Kidney (tissue), 14 donors: ENCODE results near the gene MSI2. TPM values are rescaled to one million over a fixed set of nuclear protein-coding genes. Genes with fewer than 3 reads are reported as not detected.

ENCODE experiments used
- DNase-seq, 5 donors: peaks; one replicate each; pipeline ENCODE4 v3.0.0-alpha.2; 2013 to 2020
- FAIRE-seq: peaks from 2 replicates; lab custom pipeline; 2012; peaks lifted over from hg19 to GRCh38; lab: Jason Lieb, UNC
- H3K27ac ChIP-seq, 2 donors: one replicate each; pipeline ENCODE4 v1.7.0; 2013; ENCODE audit warnings: low read depth in 2 of 2, low read length in 2 of 2, inconsistent platforms in 1 of 2
- H3K27me3 ChIP-seq: one replicate; pipeline ENCODE4 v1.7.1; 2013; ENCODE audit warnings: low read length, inconsistent platforms; ENCODE audit not compliant: control insufficient read depth, insufficient read depth
- H3K36me3 ChIP-seq, 3 donors: one replicate each; pipeline versions ENCODE4 v1.7.0 to v1.7.1; 2013; ENCODE audit warnings: low read length in 3 of 3, control low read depth in 1 of 3, inconsistent platforms in 1 of 3; ENCODE audit not compliant: insufficient read depth in 3 of 3, control insufficient read depth in 2 of 3
- H3K4me1 ChIP-seq, 3 donors: one replicate each; pipeline versions ENCODE4 v1.7.0 to v1.7.1; 2013; ENCODE audit warnings: low read length in 3 of 3, inconsistent platforms in 1 of 3, low read depth in 1 of 3; ENCODE audit not compliant: control insufficient read depth in 2 of 3, insufficient read depth in 2 of 3
- H3K4me3 ChIP-seq, 3 donors: one replicate each; pipeline versions ENCODE4 v1.7.0 to v1.8.1; 2013; ENCODE audit warnings: low read length in 3 of 3, control low read depth in 1 of 3, inconsistent platforms in 1 of 3
- H3K9ac ChIP-seq, 3 donors: one replicate each; pipeline versions ENCODE4 v1.7.0 to v1.7.1; 2013; ENCODE audit warnings: low read length in 3 of 3, control low read depth in 1 of 3, inconsistent platforms in 1 of 3
- H3K9me3 ChIP-seq, 3 donors: one replicate each; pipeline versions ENCODE4 v1.7.0 to v1.7.1; 2013; ENCODE audit warnings: low read length in 3 of 3, control low read depth in 1 of 3, inconsistent platforms in 1 of 3; ENCODE audit not compliant: control insufficient read depth in 2 of 3, insufficient read depth in 1 of 3
- CTCF ChIP-seq: IDR thresholded peaks from 3 replicates; pipeline ENCODE4 v1.5.1; 2012; ENCODE audit warnings: mild to moderate bottlenecking, moderate library complexity, borderline replicate concordance; ENCODE audit not compliant: insufficient read depth; ENCODE audit errors: extremely low read depth
- intact Hi-C: fragments of 100-400 bp; cut with DNase I; formaldehyde crosslinking; loops from one replicate; pipeline ENCODE4 v1.11.1; 2022
- polyA plus RNA-seq: library from polyadenylated mRNA; stranded (reverse); fragments of 350-450 nt; fragmentation: Illumina TruSeq; extraction: RNeasy Lipid Tissue Mini Kit (QIAGEN cat#74804); gene quantifications from one replicate; pipeline ENCODE4 v1.2.3, GENCODE V29; 2014; ENCODE audit warnings: low read depth, low replicate concordance; ENCODE audit not compliant: insufficient read depth
- total RNA-seq: library from RNA; stranded (reverse); fragmentation: NEBNext Ultra II Directional; extraction: Animal tissue kit (Norgen Biotek cat#: 25700); gene quantifications from one replicate; pipeline ENCODE4 v1.2.1, GENCODE V29; 2021
- donor health status: control.
- donor health status: control.
- donor health status: control.
- donor health status: control.
- donor health status: control.
- donor health status: DM: yes; HTN: yes; CAD: no.
- donor health status: Normal renal cell carcinoma (clear cell type).

The MSI2 gene
- total and polyA plus RNA-seq, 2 donors from 2014 or later: 69.2 to 151 TPM

GRCh38 chr17:57305908-57306504 lies 49.7 kb downstream of the MSI2 start:
- no peak for FAIRE-seq
- intact Hi-C loops: no loop called here
- TF ChIP-seq CTCF: no peak

GRCh38 chr17:57308543-57309186 lies 52.3 kb downstream of the MSI2 start:
- FAIRE-seq: no peak
- Histone ChIP-seq H3K9ac (no peak overlapping the region), H3K4me1 (peaks cover 0 to 23% (median 8%) of the 10 kb centered on the region in 3 donors), H3K4me3 (no peak overlapping the region), H3K27me3 (no peaks in the 10 kb centered on the region), H3K27ac (no peak overlapping the region), H3K9me3 (no peaks in the 10 kb centered on the region), H3K36me3 (peaks cover 0 to 11% (median 0%) of the 10 kb centered on the region in 3 donors)
- no peak for DNase-seq
- intact Hi-C loops: no loop called here
- no peak for TF ChIP-seq CTCF

More at GRCh38 chr17:57305908-57306504, 49.7 kb downstream of the MSI2 start:
- H3K4me3 ChIP-seq: no peak overlapping the region
- H3K9me3 ChIP-seq: no peaks in the 10 kb centered on the region
- no peak overlapping the region for H3K9ac ChIP-seq
- H3K36me3 ChIP-seq: peaks cover 0 to 8% (median 2%) of the 10 kb centered on the region in 3 donors
- no peak overlapping the region for H3K27ac ChIP-seq
- no peaks in the 10 kb centered on the region for H3K27me3 ChIP-seq
- H3K4me1 ChIP-seq: peaks cover 0 to 12% (median 11%) of the 10 kb centered on the region in 3 donors
- DNase-seq: no peak

DNA sequence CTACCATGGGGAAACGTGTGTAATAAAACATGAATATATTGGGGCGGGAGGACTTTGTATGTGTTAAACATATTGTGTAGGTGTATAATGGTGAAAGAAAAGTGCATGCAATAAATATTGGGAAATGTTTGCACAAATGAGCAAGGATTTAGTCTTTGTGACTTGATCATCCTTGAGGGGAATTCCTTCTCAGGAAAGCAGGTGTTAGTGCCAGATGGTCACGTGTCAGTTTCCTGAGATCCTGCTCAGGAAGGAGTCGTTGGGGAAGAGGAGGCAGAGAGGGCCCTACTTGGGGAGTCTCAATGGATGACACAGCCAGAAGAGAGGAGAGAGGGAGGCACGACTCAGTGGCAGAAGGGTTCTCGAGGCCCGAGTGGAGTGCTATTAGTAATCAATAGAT lies 53.2 kb downstream of the MSI2 start:
- DNase-seq (no peak), FAIRE-seq (no peak)
- H3K27ac ChIP-seq: no peak overlapping the region
- H3K27me3 ChIP-seq: no peaks in the 10 kb centered on the region
- H3K4me1 ChIP-seq: peaks cover 0 to 24% (median 8%) of the 10 kb centered on the region in 3 donors
- H3K36me3 ChIP-seq: peaks cover 0 to 11% (median 0%) of the 10 kb centered on the region in 3 donors
- intact Hi-C loops: no loop called here
- H3K9me3 ChIP-seq: no peaks in the 10 kb centered on the region
- TF ChIP-seq CTCF: no peak
- no peak overlapping the region for H3K4me3 ChIP-seq
- H3K9ac ChIP-seq: no peak overlapping the region
